EH (cell line): ENCODE results near the gene GNG2.

Source experiments
- DNase-seq: peaks from one replicate; pipeline ENCODE4 v3.0.0-alpha.2; 2015; ENCODE audit warnings: low read depth

GNG2 gene

DNA sequence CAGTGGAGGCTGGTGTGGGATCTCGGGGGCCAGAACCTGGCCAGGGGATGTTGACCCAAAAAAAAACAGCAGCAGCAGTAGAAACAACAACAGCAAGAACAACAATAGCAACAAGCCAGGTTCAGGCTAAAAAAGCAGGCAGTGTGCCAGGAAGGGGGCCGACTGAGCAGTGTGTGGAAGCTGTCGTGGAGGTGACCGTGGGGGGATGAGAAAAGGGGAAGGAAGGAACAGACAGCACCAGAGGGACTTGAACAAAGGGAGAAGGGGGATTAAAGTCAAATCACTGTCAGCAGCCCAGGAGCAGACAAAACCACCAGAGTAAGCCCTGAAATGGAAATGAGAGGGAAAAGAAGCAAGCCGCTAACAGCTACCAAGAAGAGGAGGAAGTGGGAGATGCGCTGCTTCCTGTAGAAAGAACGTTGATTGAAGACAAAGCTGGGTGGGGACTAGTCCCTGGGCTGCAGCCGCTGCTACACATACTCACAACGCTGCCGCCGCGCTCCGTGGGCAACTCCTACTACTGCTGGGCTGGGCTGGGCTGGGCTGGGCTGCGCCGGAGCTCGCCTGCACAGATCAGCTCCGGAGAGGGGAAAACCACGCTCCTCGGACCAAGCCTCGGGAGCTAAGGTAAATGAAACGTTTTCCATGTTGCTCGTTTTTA lies at the start of gene GNG2:
TSS of gene GNG2 (plus strand) at position 449 of the 661 bp plus-strand sequence. CDS start 90,067 bp downstream, outside the sequence.
- DNase-seq: peak; percentile 83

DNA sequence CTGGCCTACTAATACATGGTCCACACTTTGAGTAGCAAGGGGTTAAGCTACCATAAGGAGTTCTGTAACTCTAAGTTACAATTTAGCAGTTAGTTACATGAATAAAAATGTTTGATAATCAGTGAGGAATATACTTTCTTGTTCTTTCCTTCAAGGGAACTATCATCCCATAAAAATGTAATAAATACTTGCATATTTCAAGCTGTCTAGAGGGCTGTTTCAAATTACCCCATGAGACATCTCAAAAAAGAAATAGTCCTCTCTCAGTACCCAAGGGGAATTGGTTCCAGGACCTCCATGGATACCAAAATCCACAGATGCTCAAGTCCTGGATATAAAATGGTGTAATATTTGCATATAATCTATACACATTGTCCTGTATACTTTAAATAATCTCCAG lies 48.7 kb upstream of the GNG2 start:
- no peak for DNase-seq

DNA sequence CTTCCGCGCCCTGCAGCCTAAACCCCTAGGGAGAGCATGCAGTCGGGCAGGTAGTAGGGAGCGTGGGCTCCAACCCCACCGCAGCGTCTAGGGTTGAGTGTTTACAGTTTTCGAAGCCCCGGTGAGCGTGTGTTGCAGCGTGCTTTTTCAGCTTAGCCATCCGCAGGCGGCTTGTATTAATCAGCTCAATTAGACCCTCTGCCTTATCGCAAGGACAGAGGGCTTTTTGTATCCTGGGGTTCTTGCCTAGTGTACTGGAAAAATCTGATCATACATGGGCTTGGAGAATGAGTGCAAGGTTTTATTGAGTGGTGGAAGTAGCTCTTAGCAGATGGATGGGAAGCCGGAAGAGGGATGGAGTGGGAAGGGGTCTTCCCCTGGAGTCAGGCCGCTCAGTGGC lies 44.4 kb upstream of the GNG2 start:
- no peak for DNase-seq

DNA sequence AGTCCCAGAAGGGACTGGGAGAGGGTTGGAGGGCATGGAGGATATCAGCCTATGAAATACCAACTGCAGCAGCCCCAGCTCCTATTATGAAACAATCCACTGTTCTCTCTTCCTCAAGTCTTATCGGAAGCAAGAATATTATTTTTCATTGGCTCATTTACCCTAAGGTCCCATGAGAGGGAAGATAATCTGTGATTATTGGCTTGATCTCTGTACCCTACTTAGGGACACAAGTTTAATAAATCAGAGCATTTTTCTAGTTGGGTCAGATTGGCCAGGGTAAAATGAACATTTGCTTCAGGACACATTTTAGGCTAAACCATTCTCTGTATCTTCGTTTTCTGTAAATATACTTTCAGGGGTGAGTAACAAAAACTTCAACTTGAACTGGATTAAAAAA lies 43.1 kb upstream of the GNG2 start:
- DNase-seq: no peak

DNA sequence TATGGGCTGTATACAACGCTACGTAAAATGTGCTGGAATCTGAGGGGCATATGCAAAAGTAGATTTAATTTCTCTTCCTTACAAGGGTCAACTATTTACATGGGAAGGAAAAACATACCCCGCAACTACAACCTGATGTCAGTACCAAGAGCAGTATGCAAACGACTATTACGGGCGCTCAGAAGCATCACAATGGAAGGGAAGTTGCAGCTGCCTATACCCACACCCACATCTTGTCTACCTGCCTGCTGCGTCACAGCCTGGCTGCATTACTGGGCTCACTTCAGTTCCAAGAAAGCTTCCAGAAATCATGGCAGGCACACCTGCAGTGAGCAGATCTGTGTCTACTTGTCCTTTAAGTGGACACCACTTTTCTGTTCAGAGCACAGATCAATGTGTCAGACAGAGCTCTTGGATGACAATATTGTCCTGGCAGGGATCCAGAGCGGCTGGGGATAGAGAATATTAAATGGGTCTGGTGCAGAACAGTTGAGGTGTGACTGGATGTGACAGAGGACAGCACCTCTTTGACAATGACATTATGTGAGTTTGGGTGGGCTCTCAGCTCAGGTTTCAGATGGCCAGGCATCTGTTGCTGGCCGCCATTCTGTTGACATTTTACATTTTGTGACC lies 41.5 kb upstream of the GNG2 start:
- DNase-seq: no peak

DNA sequence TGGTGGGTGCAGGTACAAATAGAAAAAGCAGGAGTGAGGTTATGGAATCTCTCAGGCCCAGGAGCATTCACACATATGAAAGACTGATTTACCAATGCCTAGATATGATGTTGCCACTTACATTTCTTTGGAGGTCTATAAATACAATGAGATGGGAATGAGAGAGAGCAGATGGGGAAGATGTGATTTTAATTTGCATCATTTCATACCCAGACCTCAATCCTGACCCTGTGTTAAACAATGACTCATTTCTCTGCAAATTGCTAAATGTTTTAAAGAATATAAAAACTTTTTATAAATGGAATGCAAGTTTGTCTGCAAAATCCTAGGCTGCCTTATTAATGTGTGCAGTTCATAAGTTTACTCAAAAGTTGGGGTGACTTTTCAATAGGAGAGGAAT lies 38.6 kb upstream of the GNG2 start:
- peak; percentile 68 for DNase-seq

DNA sequence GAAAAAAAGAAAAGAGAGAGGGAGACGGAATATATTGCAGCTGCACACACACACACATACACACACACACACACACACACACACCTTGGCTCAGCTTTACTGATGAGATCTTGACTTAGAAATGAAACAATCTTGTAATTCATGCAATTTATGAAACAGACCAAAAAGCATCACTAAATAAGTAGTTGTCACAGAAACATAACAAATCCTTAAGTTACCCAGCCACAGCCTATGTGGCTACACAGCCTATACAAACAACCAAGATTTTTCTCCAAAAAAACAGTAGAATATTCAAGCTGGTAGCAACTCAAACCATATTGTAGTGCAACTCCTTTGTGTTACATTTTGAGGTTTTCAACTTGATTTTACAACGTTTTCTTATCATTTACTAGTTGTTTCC lies 37.9 kb upstream of the GNG2 start:
- DNase-seq: no peak

DNA sequence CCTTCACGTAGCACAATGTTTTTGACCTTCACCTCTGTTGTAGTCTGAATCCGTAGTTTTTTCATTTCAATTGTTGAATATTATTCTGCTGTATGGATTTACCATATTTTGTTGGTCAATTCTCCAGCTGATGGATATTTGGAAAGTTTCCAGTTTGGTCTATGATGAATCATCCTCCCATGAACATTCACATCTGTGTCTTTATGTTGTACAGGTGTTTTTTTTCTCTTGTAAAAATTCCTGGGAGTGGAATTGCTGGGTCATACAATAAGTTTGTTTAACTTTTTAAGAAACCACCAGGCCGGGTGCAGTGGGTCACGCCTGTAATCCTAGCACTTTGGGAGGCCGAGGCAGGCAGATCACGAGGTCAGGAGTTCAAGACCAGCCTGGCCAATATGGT lies 36.7 kb upstream of the GNG2 start:
- peak; percentile 10 for DNase-seq

DNA sequence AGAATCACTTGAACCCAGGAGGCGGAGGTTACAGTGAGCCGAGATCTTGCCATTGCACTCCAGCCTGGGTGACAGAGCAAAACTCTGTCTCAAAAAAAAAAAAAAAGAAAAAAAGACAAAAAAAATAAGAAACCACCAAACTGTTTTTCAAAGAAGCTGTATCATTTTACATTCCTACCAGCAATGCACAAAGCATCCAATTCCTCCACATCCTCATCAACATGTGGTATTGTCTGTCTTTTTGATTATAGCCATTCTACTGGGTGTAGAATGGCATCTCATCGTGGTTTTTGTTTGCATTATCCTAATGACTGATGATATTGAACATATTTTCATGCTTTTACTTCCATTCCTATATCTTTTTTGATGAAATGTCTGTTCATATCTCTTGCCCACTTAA lies 36.2 kb upstream of the GNG2 start:
- DNase-seq: peak; percentile 32

DNA sequence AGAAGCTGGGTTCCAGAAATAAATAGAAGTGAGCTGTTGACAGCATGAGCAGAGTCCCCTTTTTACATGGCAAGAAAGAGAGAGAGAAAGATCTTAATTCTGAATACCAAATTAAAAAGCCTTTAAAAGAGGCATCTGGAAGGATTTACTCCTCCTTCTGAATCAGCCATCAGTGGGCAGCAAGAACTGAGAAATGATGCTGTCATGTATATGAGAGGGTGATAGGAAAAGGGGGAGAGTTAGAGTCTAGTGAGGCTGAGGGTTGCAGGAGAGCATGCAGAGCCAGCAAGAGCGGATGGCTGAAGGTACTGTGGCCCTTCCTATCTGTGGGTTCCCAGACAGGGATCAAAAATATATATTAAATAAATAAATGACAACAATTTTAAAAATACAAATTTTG lies 34.5 kb upstream of the GNG2 start:
- no peak for DNase-seq

DNA sequence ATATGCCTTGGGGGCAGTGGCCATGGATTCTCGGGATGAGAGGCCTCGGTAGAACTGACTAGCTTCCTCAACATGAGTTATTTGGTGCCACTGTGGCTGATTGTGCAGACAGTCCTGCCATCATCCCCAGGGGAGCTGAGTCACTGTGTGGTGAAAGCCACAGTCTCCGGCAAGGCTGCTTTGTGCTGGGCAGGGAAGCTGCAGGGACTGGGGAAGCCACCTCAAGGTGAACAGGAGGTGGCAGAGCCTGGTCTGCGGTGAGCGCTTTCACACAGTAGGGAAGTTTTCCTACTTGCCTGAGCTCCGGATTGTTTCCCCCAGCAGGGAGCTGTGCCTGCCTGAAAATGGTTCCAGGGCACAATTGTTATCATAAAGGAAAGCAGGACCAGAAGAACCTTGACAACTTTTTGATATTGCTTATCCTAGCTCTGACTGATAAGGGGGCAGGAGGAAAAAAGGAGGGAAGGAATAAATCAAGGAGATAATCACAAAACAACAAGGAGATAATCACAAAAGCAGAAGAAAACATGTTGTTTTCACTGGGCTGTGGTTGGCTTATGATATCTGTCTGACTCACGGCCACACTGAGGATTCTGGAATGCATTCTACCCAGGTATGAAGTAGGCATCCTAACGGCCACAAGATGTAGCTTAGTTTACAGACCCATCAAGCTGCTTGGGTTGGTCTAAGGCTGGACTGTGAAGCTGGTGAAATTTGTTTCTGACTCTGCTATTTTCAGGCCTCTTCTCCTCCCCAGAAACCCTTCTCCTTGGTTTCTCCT lies 32.2 kb upstream of the GNG2 start:
- peak; percentile 83 for DNase-seq

DNA sequence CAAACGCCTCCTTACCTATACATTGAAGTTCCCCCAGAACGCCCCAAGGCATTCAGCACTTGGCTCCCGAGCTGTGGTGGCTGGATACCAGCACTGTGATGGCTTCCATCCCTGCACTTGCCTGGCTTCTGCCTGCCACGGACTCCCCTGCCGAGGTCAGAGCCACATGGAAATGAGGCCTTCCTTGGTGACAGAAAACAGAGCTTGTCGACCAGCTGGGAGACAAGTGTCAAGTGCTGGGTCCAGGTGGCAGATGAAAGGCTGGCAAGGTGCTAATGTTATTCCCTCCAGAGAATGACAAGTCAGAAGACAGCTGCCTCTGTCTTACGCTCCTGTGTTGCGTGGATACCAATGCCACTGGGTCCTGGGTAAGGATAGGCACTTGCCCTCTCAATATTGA lies 26.2 kb upstream of the GNG2 start:
- DNase-seq: no peak

DNA sequence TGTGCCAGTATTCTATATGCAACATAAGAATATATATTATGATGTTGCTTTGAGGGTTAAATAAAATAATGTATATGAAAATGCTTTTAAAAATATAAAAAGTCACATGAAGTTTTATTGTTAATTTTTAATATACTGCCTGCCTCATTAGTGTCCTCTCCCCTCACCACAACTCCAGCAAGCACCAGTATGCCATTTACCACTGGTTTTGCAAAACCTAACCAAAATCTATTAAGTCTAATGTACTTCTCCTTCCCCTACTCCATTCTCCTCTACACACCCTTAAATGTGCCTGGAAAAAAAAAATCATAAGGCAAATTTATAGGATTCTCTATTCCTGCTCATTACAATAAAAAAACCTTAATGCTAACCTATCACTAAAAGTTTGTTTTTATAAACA lies 24.0 kb upstream of the GNG2 start:
- DNase-seq: no peak

DNA sequence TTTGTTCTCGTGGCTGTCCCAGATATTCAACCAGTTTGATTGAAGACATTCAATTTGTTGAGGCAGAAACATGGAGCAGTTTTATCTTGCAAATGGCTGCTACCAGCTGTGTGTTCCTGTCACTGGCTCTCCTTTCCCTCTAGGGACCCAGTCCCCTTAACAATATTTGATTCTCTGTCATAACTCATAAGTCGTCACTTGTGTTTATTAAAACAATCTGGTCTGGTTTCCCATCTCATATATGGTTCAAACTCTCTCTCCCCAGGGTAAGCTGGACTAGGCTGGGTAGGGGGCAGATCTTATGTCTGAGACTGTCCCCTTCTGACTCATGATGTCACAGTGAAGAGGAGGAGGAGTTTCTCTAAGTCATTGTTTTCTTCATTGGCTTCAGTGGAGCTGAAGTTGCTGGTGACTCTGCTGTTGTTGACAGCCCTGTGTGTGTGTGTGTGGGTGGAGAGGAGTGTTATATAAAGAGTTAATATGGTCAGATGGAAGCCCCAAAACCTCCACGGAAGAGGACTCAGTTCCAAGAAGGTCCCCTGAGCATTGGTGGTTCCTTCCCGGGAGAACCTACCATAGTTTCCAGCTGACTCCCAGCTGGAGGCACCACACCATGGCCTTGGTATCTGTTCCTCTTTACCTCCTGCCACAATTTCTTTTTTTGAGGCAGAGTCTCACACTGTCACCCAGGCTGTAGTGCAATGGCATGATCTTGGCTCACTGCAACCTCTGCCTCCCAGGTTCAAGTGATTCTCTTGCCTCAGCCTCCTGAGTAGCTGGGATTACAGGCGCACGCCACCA lies 16.1 kb upstream of the GNG2 start:
- no peak for DNase-seq

DNA sequence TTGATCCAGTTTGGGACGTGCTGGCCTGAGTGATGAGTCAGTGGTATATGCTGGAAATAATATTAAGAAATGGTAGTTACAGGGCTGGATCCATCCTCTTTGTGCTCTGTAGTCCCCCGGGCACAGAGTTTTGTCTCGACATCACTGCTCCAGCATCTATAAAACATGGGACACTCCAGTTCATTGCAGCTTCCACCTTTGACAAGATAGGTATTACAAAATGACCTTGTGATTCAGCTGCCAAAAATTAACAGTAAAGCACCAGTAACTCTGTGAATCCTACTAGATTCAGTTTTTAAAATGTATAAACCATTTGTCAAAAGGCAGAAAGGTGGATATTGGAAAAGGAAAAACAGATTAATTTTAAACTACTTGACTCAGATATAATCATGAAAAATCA lies 14.6 kb upstream of the GNG2 start:
- peak; percentile 32 for DNase-seq

DNA sequence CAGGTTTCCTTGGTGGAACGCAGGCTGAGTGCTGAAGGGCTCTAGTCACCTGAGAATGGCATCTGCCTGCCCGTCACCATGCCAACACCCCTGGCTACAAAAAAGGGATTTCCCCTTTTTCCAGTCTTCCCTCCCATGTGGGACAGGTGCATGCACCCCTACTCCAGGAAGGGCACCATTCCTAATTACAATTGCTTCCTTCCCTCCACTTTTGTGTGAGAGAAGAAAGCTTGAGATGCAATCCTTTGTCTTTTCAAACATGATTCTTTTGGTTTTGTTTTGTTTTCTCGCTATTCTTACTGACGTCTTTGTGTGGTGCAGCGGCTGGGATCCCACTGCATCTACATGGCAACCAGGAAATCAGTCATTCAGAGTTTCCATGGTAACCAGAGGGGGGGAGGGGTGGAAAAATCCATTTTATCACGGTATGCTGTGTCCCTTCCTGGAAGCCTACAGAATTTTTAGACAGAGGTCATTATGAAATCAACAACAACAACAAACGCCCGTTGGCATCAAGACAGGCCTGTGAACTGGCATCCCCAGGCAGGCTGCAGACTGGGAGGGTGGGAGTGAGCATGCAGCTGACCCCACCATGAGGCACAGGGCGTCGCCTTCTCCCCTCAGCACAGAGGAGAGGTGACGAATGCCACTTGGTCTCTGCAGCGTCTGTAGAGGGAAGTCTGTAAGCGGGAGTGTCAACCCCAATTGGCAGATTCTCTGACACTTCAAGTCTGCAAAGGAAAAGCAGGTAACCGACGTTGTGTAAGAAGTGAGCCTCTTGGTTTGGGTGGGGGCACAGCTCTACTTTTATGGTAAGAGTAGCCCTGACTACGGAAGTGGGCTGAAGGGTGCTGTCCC lies 13.6 kb upstream of the GNG2 start:
- peak; percentile 38 for DNase-seq

DNA sequence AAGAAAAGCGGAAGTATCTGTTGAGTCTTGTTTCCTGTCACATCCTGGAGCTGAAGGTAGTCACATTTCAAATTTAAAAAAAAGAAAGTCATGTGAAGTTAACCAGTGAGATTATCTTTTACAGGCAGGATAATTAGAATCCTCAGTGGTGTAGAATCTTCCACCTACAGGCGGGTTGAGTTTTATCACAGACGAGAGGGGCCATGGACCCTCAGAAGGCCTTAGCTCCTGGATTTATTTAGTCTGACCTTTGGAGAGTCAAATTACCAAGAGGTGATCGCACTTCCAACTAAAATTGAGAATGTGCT lies 13.0 kb upstream of the GNG2 start:
- no peak for DNase-seq

DNA sequence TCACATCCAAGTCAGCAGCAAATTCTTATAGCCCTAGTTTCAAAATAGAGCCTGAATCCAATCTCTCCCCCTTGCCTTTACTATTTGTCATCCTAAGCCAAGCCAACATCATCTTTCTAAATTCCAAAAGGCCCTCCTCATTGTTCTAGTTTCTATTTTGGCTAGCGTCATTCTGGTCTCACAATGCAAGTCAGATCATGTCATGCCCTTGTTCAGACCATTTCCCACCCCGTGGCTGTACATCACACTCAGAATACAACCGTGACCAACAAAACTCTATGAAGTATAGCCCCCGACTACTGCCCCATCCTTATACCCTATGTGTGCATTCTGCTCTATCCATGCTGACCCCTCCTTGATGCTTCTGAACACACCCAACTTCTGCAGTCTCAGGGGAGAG lies 12.3 kb upstream of the GNG2 start:
- no peak for DNase-seq

DNA sequence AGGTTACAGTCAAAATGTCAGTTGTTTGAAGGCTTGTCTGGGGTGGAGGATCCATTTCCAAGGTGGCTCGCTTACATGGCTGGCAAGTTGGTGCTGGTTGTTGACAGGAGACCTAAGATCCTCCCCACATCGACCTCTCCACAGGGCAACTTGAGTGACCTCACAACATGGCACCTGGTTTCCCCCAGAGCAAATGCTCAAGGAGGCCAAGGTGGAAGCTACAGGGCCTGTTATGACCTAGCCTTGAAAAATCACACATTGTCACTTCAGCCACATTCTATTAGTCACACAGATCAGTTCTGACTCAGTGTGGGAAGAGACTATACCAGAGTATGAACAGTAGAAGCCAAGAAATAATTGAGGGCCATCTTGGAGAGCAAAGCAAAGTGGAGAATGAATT lies 11.3 kb upstream of the GNG2 start:
- peak; percentile 39 for DNase-seq

DNA sequence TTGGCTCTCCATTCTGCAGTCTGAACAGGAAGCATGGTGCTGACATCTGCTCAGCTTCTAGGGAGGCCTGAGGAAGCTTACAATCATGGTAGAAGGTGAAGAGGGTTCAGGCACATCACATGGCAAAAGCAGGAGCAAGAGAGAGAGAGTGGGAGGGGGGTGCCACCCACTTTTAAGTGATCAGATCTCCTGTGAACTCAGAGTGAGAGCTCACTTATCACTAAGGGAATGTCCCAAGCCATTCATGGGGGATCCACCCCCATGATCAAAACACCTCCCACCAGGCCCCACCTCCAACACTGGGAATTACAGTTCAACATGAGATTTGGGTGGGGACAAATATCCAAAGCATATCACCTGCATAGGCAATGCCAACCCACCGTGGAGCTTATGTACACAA lies 9.8 kb upstream of the GNG2 start:
- DNase-seq: no peak

DNA sequence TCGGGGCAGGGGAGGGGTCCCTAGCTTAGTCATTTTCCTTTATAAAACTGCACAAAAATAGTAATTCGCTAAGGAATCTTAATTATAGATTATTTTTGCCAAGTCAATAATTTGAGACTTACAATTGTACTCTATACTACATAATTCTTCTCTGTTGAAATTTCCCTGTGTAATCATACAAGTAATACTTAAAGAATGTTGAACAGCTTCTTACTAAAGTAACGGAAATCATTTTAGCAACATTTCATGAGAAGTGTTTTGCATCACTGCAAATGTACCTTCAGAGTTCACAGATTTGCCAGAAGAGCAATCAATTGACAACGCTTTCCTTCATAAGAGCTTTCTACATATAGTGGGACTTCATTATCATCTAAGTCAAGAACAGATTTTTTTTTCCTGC lies 7.9 kb upstream of the GNG2 start:
- no peak for DNase-seq

DNA sequence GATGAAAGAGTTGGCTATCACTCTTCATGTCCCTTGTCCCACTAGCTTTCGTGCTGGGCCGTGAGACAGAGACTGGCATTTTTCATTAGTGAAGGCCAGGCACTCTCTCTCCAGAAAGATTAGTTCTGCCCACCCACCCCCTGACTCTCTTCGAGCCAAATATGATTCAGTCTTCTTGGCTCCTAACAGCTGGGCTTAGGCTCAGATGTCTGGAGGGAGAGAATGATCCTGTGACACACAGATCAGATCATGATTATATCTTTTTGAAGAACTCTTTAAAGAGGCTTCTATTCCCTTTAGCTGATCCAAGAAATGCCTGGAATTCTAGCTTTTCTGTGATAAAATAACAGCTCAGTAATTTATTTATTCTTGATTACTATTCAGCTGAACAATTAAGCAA lies 5.2 kb upstream of the GNG2 start:
- peak; percentile 51 for DNase-seq
